MV-4-11 (cell line): ENCODE results near the gene HRH4.

Experiments used
- DNase-seq: peaks from one replicate; lab custom pipeline; 2025; lab: John Stamatoyannopoulos, UW

Gene HRH4

GRCh38 chr18:24466771-24467170 lies 6.3 kb downstream of the HRH4 start:
- DNase-seq = no peak

GRCh38 chr18:24470022-24470618 lies 9.7 kb downstream of the HRH4 start:
- no peak for DNase-seq

- no peak for DNase-seq
These were observed 10.4 kb downstream of the HRH4 start for GRCh38 chr18:24470805-24471204.

GRCh38 chr18:24472591-24472990 lies 12.2 kb downstream of the HRH4 start:
- no peak for DNase-seq

GRCh38 chr18:24474406-24474805 lies 14.0 kb downstream of the HRH4 start:
- DNase-seq = peak; percentile 56

GRCh38 chr18:24475926-24476589 lies 15.6 kb downstream of the HRH4 start:
- DNase-seq = no peak

GRCh38 chr18:24479371-24479770 lies 18.9 kb downstream of the HRH4 start:
- no peak for DNase-seq

GRCh38 chr18:24482821-24483220 lies 22.4 kb downstream of the HRH4 start:
- DNase-seq = no peak

GRCh38 chr18:24485681-24486080 lies 25.2 kb downstream of the HRH4 start:
- no peak for DNase-seq

- no peak for DNase-seq
These were observed 26.2 kb downstream of the HRH4 start for GRCh38 chr18:24486684-24487083.

GRCh38 chr18:24488824-24489493 lies 28.5 kb downstream of the HRH4 start:
- DNase-seq = peak; percentile 76

- DNase-seq = peak; percentile 58
These were observed 30.1 kb downstream of the HRH4 start for GRCh38 chr18:24490539-24490938.

- no peak for DNase-seq
These were observed 31.7 kb downstream of the HRH4 start for GRCh38 chr18:24491927-24492834.

GRCh38 chr18:24494586-24494985 lies 34.1 kb downstream of the HRH4 start:
- no peak for DNase-seq

- no peak for DNase-seq
These were observed 36.8 kb downstream of the HRH4 start for GRCh38 chr18:24497031-24497754.

- DNase-seq = no peak
These were observed 39.4 kb downstream of the HRH4 start for GRCh38 chr18:24499814-24500213.

- no peak for DNase-seq
These were observed 39.8 kb downstream of the HRH4 start for GRCh38 chr18:24500217-24500616.

GRCh38 chr18:24500766-24501165 lies 40.3 kb downstream of the HRH4 start:
- DNase-seq = no peak

GRCh38 chr18:24502667-24503523 lies 42.5 kb downstream of the HRH4 start:
- DNase-seq = no peak

GRCh38 chr18:24504401-24504800 lies 44.0 kb downstream of the HRH4 start:
- DNase-seq = no peak

- DNase-seq = no peak
These were observed 45.7 kb downstream of the HRH4 start for GRCh38 chr18:24506175-24506574.
